Measurements from ENCODE around the gene RGL1.

RGL1 gene

GRCh38 chr1:183869230-183869629, 64.3 kb downstream of the RGL1 start:
- H3K18ac ChIP-seq (ENCODE audit: low read depth in 1 of 2, low read length in 2 of 2): no peak overlapping the region
- H4K91ac ChIP-seq (ENCODE audit: low read length): no peak overlapping the region
- 98% methylated on average over 3 of the region's 3 CpGs for WGBS
- no peak overlapping the region for H3K14ac ChIP-seq (ENCODE audit: low read length in 2 of 2)
- H3K27ac ChIP-seq (ENCODE audit: low read length, poor library complexity, severe bottlenecking): no peak overlapping the region
- H3K4me2 ChIP-seq (ENCODE audit: low read length, poor library complexity, severe bottlenecking): no peak overlapping the region
- no peak for DNase-seq
- no peak overlapping the region for H2BK120ac ChIP-seq (ENCODE audit: low read depth, low read length)
- H3K36me3 ChIP-seq (ENCODE audit: control insufficient read depth in 1 of 2, insufficient read depth in 2 of 2, low read depth in 1 of 2, low read length in 2 of 2): peaks cover 7 to 28% of the 10 kb centered on the region in 2 experiments
- no peaks in the 10 kb centered on the region for H3K9me3 ChIP-seq (ENCODE audit: control insufficient read depth, low read length)
- no peaks in the 10 kb centered on the region for H3K27me3 ChIP-seq (ENCODE audit: control insufficient read depth in 1 of 2, insufficient read depth in 1 of 2, low read length in 2 of 2)
- H3K79me1 ChIP-seq (replicated peaks; ENCODE audit: low read length, poor library complexity, severe bottlenecking): peaks cover 16% of the 10 kb centered on the region
- no peak overlapping the region for H3K23ac ChIP-seq (ENCODE audit: low read length in 2 of 2)
- H2BK5ac ChIP-seq (ENCODE audit: low read depth, low read length, poor library complexity, severe bottlenecking): no peak overlapping the region
- no peak overlapping the region for H2BK15ac ChIP-seq (ENCODE audit: low read depth, poor library complexity, severe bottlenecking)
- peak overlapping the region; percentile 9 for H3K9ac ChIP-seq (ENCODE audit: low read length)
- no peak overlapping the region for H3K4ac ChIP-seq (ENCODE audit: low read depth in 1 of 2, low read length in 2 of 2)
- no peak overlapping the region for H3K4me3 ChIP-seq (ENCODE audit: insufficient read depth in 1 of 2, low read depth in 1 of 2, low read length in 2 of 2)
- no peak overlapping the region for H2AK5ac ChIP-seq (ENCODE audit: low read length, severe bottlenecking)
- H2AFZ ChIP-seq (ENCODE audit: low read depth, low read length): no peak overlapping the region
- H4K8ac ChIP-seq (ENCODE audit: low read length): no peak overlapping the region
- H2BK12ac ChIP-seq (ENCODE audit: low read length in 2 of 2): no peak overlapping the region
- peaks cover 2% of the 10 kb centered on the region for H3K4me1 ChIP-seq (ENCODE audit: control insufficient read depth, insufficient read depth, low read depth, low read length)

- H3K4me3 ChIP-seq (ENCODE audit: insufficient read depth in 1 of 2, low read depth in 1 of 2, low read length in 2 of 2): no peak overlapping the region
- peak overlapping the region; percentile 89 for H3K9ac ChIP-seq (ENCODE audit: low read length)
- no peak overlapping the region for H2BK12ac ChIP-seq (ENCODE audit: low read length in 2 of 2)
- H3K23ac ChIP-seq (ENCODE audit: low read length in 2 of 2): no peak overlapping the region
- H3K4me1 ChIP-seq (ENCODE audit: control insufficient read depth, insufficient read depth, low read depth, low read length): peaks cover 2% of the 10 kb centered on the region
- H3K4ac ChIP-seq (ENCODE audit: low read depth in 1 of 2, low read length in 2 of 2): no peak overlapping the region
- no peak overlapping the region for H2AFZ ChIP-seq (ENCODE audit: low read depth, low read length)
- no peak overlapping the region for H2BK5ac ChIP-seq (ENCODE audit: low read depth, low read length, poor library complexity, severe bottlenecking)
- H4K8ac ChIP-seq (ENCODE audit: low read length): peak overlapping the region; percentile 61
- WGBS: 90% methylated on average over 3 of the region's 3 CpGs
- no peak overlapping the region for H2AK5ac ChIP-seq (ENCODE audit: low read length, severe bottlenecking)
- H2BK120ac ChIP-seq (ENCODE audit: low read depth, low read length): no peak overlapping the region
- peaks cover 7 to 32% of the 10 kb centered on the region in 2 experiments for H3K36me3 ChIP-seq (ENCODE audit: control insufficient read depth in 1 of 2, insufficient read depth in 2 of 2, low read depth in 1 of 2, low read length in 2 of 2)
- no peaks in the 10 kb centered on the region for H3K9me3 ChIP-seq (ENCODE audit: control insufficient read depth, low read length)
- H3K27me3 ChIP-seq (ENCODE audit: control insufficient read depth in 1 of 2, insufficient read depth in 1 of 2, low read length in 2 of 2): no peaks in the 10 kb centered on the region
- no peak overlapping the region for H4K91ac ChIP-seq (ENCODE audit: low read length)
- DNase-seq: no peak
- H3K79me1 ChIP-seq (replicated peaks; ENCODE audit: low read length, poor library complexity, severe bottlenecking): peaks cover 13% of the 10 kb centered on the region
- H3K14ac ChIP-seq (ENCODE audit: low read length in 2 of 2): no peak overlapping the region
- H2BK15ac ChIP-seq (ENCODE audit: low read depth, poor library complexity, severe bottlenecking): no peak overlapping the region
- no peak overlapping the region for H3K4me2 ChIP-seq (ENCODE audit: low read length, poor library complexity, severe bottlenecking)
- H3K18ac ChIP-seq (ENCODE audit: low read depth in 1 of 2, low read length in 2 of 2): no peak overlapping the region
- H3K27ac ChIP-seq (ENCODE audit: low read length, poor library complexity, severe bottlenecking): no peak overlapping the region
Observed at GRCh38 chr1:183869664-183870063, 64.7 kb downstream of the RGL1 start.

GRCh38 chr1:183870351-183871077, 65.6 kb downstream of the RGL1 start:
- H3K4me3 ChIP-seq (ENCODE audit: insufficient read depth in 1 of 2, low read depth in 1 of 2, low read length in 2 of 2): peak overlapping the region in 1 of 2 experiments; percentile 20
- WGBS: 88% methylated on average over 8 of the region's 15 CpGs

GRCh38 chr1:183871142-183871541, 66.2 kb downstream of the RGL1 start:
- Histone ChIP-seq H3K4me2 (ENCODE audit: low read length, poor library complexity, severe bottlenecking) (no peak overlapping the region), H2BK120ac (ENCODE audit: low read depth, low read length) (no peak overlapping the region), H3K27ac (ENCODE audit: low read length, poor library complexity, severe bottlenecking) (no peak overlapping the region), H3K18ac (ENCODE audit: low read depth in 1 of 2, low read length in 2 of 2) (no peak overlapping the region), H3K4ac (ENCODE audit: low read depth in 1 of 2, low read length in 2 of 2) (no peak overlapping the region), H3K14ac (ENCODE audit: low read length in 2 of 2) (no peak overlapping the region), H3K9ac (ENCODE audit: low read length) (peak overlapping the region; percentile 89), H3K27me3 (ENCODE audit: control insufficient read depth in 1 of 2, insufficient read depth in 1 of 2, low read length in 2 of 2) (no peaks in the 10 kb centered on the region), H2AFZ (ENCODE audit: low read depth, low read length) (no peak overlapping the region), H3K79me1 (replicated peaks; ENCODE audit: low read length, poor library complexity, severe bottlenecking) (peaks cover 15% of the 10 kb centered on the region), H3K36me3 (ENCODE audit: control insufficient read depth in 1 of 2, insufficient read depth in 2 of 2, low read depth in 1 of 2, low read length in 2 of 2) (peaks cover 7 to 27% of the 10 kb centered on the region in 2 experiments), H2AK5ac (ENCODE audit: low read length, severe bottlenecking) (no peak overlapping the region), H2BK5ac (ENCODE audit: low read depth, low read length, poor library complexity, severe bottlenecking) (no peak overlapping the region), H2BK15ac (ENCODE audit: low read depth, poor library complexity, severe bottlenecking) (no peak overlapping the region), H3K4me1 (ENCODE audit: control insufficient read depth, insufficient read depth, low read depth, low read length) (peaks cover 2% of the 10 kb centered on the region), H3K4me3 (ENCODE audit: insufficient read depth in 1 of 2, low read depth in 1 of 2, low read length in 2 of 2) (peak overlapping the region in 1 of 2 experiments; percentile 20), H3K9me3 (ENCODE audit: control insufficient read depth, low read length) (no peaks in the 10 kb centered on the region), H3K23ac (ENCODE audit: low read length in 2 of 2) (no peak overlapping the region), H4K8ac (ENCODE audit: low read length) (no peak overlapping the region), H4K91ac (ENCODE audit: low read length) (no peak overlapping the region), H2BK12ac (ENCODE audit: low read length in 2 of 2) (peak overlapping the region in 1 of 2 experiments; percentile 79)
- peak; percentile 57 for DNase-seq
- 54% methylated on average over 3 of the region's 3 CpGs for WGBS

More at GRCh38 chr1:183870351-183871077, 65.6 kb downstream of the RGL1 start:
- Histone ChIP-seq H3K23ac (ENCODE audit: low read length in 2 of 2) (no peak overlapping the region), H3K9ac (ENCODE audit: low read length) (peak overlapping the region; percentile 89), H2AK5ac (ENCODE audit: low read length, severe bottlenecking) (no peak overlapping the region), H3K14ac (ENCODE audit: low read length in 2 of 2) (no peak overlapping the region), H2BK120ac (ENCODE audit: low read depth, low read length) (no peak overlapping the region), H4K91ac (ENCODE audit: low read length) (peak overlapping the region; percentile 7), H3K4me2 (ENCODE audit: low read length, poor library complexity, severe bottlenecking) (no peak overlapping the region), H3K9me3 (ENCODE audit: control insufficient read depth, low read length) (no peaks in the 10 kb centered on the region), H3K27me3 (ENCODE audit: control insufficient read depth in 1 of 2, insufficient read depth in 1 of 2, low read length in 2 of 2) (no peaks in the 10 kb centered on the region), H2BK5ac (ENCODE audit: low read depth, low read length, poor library complexity, severe bottlenecking) (no peak overlapping the region), H3K4ac (ENCODE audit: low read depth in 1 of 2, low read length in 2 of 2) (no peak overlapping the region), H3K27ac (ENCODE audit: low read length, poor library complexity, severe bottlenecking) (no peak overlapping the region), H3K18ac (ENCODE audit: low read depth in 1 of 2, low read length in 2 of 2) (peak overlapping the region in 1 of 2 experiments; percentile 28), H2BK12ac (ENCODE audit: low read length in 2 of 2) (peak overlapping the region in 1 of 2 experiments; percentile 4), H4K8ac (ENCODE audit: low read length) (no peak overlapping the region), H3K4me1 (ENCODE audit: control insufficient read depth, insufficient read depth, low read depth, low read length) (peaks cover 2% of the 10 kb centered on the region), H3K36me3 (ENCODE audit: control insufficient read depth in 1 of 2, insufficient read depth in 2 of 2, low read depth in 1 of 2, low read length in 2 of 2) (peaks cover 7 to 33% of the 10 kb centered on the region in 2 experiments), H3K79me1 (replicated peaks; ENCODE audit: low read length, poor library complexity, severe bottlenecking) (peaks cover 13% of the 10 kb centered on the region), H2AFZ (ENCODE audit: low read depth, low read length) (no peak overlapping the region), H2BK15ac (ENCODE audit: low read depth, poor library complexity, severe bottlenecking) (no peak overlapping the region)
- peak; percentile 58 for DNase-seq

Data from mesenchymal stem cell (in vitro differentiated cells and primary cell).